HG03064 (cell line): Measurements from ENCODE around the gene SSR1.

Experiments used
- ATAC-seq: cut with Tn5 transposase; IDR thresholded peaks from one replicate; pipeline ENCODE4 v1.9.1; 2021; ENCODE audit warnings: low read depth; ENCODE audit not compliant: unreplicated experiment

Gene SSR1

GRCh38 chr6:7241709-7242645 lies 71.0 kb downstream of the SSR1 start:
- no peak for ATAC-seq

DNA sequence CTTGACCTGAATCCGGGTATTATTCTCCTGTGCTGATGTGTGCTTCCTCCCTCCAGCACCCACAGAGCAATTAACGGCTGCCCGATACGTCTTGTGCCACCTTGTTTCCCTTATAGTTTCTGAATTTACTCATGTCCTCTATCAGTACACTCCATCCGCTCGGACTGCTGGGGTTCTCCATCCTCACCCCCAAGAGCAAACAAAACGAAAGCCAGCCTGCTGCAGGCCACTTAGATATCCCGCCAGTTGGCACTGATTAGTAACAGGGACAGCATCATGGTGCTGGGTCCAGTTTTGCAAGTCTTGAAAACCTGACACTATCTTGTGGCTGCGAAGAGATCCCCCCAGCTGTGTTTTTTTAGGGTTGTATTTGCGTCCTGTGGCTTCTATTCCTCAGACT lies 71.8 kb downstream of the SSR1 start:
- no peak for ATAC-seq

- no peak for ATAC-seq
Measured at GRCh38 chr6:7240351-7240750, 72.6 kb downstream of the SSR1 start.

- ATAC-seq: no peak
Measured at GRCh38 chr6:7239590-7239948, 73.4 kb downstream of the SSR1 start.

- peak; percentile 51 for ATAC-seq
Measured at GRCh38 chr6:7238900-7239589, 74.0 kb downstream of the SSR1 start.

GRCh38 chr6:7238526-7238899 lies 74.5 kb downstream of the SSR1 start:
- ATAC-seq: no peak

DNA sequence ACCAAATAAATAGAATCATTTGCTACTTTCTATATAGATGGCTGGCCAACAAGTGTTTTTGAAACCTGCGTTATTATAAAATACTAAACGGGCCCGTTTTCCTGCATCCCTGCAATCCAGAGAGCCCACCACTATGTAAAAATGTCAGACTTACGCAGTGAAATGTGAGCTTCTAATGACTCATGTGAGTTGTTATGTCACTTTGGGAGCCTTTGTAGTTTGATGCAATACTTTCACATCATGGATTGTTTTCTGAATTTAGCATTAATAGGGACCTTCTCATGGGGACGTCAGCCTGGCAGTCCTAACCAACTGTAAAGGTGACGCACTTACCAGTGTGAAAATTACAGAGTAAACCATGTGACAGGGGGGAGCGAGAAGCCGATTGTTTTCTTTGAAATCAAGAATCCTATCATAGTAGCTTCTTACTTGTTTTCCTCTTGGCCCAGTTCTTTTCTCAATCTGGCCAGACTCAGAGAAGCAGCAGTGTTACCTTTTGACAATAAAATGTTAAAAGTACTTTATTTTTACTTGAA lies 75.3 kb downstream of the SSR1 start:
- no peak for ATAC-seq

GRCh38 chr6:7236306-7237209 lies 76.4 kb downstream of the SSR1 start:
- ATAC-seq: no peak

GRCh38 chr6:7235712-7236305 lies 77.2 kb downstream of the SSR1 start:
- no peak for ATAC-seq

DNA sequence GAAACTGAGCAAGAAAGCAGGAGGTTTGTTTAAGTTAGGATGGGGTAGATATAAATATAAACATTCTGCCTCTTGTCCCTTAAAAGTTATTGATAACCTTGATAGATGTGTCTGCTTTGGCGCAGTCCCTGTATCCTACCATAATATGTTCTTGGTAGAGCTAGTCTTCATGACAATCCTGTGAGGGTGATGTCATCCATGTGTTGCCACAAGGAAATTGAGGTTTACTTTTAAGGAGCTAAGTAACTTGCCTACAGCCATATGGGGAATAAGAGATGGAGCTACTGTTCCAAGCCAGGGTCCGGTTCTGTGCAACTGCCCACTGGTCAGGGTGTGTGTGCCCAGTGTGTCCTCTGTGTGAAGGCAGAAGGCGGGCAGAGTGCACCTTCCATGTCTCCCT lies 78.5 kb downstream of the SSR1 start:
- ATAC-seq: no peak

DNA sequence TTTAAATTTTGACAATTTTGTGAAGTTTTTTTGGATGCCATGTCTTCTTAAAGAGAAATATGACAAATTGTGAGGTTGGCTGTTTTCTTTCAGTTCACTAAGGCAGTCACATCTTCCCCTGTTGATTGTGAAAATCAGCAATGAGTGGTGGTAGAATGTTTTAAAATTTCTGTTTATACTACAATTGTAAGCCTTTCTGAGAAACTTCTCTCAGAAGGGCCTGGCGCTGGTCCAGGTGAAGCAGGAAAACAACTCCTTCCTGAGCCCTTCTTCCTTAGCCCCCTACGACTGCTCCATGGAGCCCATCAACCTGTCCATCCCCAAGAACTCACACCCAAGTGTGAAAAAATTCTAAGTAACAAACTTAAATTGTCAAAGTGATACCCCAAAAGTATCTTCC lies 80.6 kb downstream of the SSR1 start:
- no peak for ATAC-seq

DNA sequence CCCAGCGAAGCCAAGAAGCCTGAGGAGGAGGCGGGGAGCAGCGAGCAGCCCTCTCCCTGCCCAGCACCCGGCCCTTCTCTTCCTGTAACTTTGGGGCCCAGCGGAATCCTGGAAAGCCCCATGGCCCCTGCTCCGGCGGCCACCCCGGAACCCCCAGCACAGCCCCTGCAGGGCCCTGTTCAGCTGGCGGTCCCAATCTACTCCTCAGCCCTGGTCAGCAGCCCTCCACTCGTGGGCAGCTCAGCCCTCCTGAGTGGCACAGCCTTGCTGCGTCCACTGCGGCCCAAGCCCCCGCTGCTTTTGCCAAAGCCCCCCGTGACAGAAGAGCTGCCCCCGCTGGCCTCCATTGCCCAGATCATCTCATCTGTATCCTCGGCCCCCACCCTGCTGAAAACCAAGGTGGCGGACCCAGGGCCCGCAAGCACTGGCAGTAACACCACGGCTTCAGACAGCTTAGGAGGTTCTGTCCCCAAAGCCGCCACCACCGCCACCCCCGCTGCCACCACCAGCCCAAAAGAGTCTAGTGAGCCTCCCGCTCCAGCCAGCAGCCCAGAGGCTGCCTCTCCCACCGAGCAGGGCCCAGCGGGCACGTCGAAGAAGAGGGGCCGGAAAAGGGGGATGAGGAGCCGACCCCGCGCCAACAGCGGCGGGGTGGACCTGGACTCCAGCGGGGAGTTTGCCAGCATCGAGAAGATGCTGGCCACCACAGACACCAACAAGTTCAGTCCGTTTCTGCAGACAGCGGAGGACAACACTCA lies 81.9 kb downstream of the SSR1 start:
- no peak for ATAC-seq

- ATAC-seq: no peak
Measured at GRCh38 chr6:7230327-7230691, 82.7 kb downstream of the SSR1 start.

GRCh38 chr6:7229376-7230326 lies 83.3 kb downstream of the SSR1 start:
- ATAC-seq: no peak

- ATAC-seq: no peak
Measured at GRCh38 chr6:7228662-7229375, 84.2 kb downstream of the SSR1 start.

DNA sequence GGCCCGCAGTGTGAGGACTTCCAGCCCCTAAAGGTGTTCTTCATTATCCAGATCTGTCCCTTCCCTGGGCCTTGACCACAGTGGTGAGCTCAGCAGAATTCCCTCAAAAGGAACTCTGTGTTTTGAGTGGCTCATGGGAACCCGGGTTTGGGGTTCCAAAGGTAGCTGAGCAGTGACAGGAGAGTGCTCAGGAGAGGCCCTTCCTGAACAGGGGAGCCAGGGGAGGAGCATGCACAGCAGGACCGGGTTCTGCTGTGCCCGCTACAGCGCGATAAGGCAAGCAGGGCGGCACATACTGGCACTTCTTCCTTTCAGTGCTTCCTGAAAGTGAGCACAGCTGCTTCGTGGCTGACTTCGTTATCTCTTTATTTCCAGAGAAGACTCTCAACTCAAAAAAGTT lies 88.3 kb downstream of the SSR1 start:
- no peak for ATAC-seq

- ATAC-seq: no peak
Measured at GRCh38 chr6:7222197-7222596, 90.8 kb downstream of the SSR1 start.

DNA sequence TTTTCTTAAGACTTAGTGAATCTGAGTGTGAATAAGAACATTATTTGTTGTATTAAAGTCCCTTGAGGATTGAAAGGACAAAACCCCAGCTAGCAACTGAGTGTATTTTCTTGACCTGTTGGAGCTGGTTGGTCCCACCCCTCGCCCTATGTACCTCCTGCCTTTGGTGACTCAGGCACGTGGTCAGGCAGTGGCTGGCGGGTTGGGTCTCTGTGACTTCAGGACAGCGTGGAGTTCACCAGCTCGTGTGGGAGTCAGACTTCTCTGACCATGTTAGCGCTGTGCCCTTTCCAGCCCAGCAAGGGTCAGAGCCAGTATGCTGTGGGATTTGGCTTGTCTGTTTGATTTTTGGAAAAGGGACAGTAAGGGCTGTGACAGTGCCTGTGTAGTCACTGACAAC lies 93.7 kb downstream of the SSR1 start:
- ATAC-seq: no peak
